Astrocyte (in vitro differentiated cells and primary cell): ENCODE measurements around the gene PIP4K2C. TPM values are rescaled to one million over a fixed set of nuclear protein-coding genes. Genes with fewer than 3 reads are reported as not detected.

Experiments used
- DNase-seq: peaks from one replicate; pipeline ENCODE4 v3.0.0-alpha.2; 2010; ENCODE audit warnings: low read depth
- FAIRE-seq: peaks from 2 replicates; lab custom pipeline; 2011; peaks lifted over from hg19 to GRCh38; lab: Jason Lieb, UNC
- H2AFZ ChIP-seq: 2 replicates; pipeline ENCODE4 v1.6.0; 2012; ENCODE audit warnings: low read depth, low read length, inconsistent platforms
- H3K27ac ChIP-seq: 2 replicates; pipeline ENCODE4 v1.5.1; 2011; ENCODE audit warnings: low read depth, low read length, inconsistent platforms
- H3K27me3 ChIP-seq: 2 replicates; pipeline ENCODE4 v1.6.0; 2011; ENCODE audit warnings: low read length, inconsistent platforms; ENCODE audit not compliant: insufficient read depth
- H3K36me3 ChIP-seq: 2 replicates; pipeline ENCODE4 v1.5.1; 2011; ENCODE audit warnings: low read length, inconsistent platforms; ENCODE audit not compliant: insufficient read depth
- H3K4me1 ChIP-seq: 2 replicates; pipeline ENCODE4 v1.5.1; 2011; ENCODE audit warnings: low read length, inconsistent platforms; ENCODE audit not compliant: insufficient read depth
- H3K4me2 ChIP-seq: 2 replicates; pipeline ENCODE4 v1.6.0; 2012; ENCODE audit warnings: low read length, inconsistent platforms
- H3K4me3 ChIP-seq: 2 replicates; pipeline ENCODE4 v1.5.1; 2011; ENCODE audit warnings: low read depth, mild to moderate bottlenecking, low read length, inconsistent platforms; ENCODE audit not compliant: insufficient read depth
- H3K79me2 ChIP-seq: 2 replicates; pipeline ENCODE4 v1.6.0; 2012; ENCODE audit warnings: mild to moderate bottlenecking, low read length, inconsistent platforms; ENCODE audit not compliant: insufficient read depth
- H3K9ac ChIP-seq: 2 replicates; pipeline ENCODE4 v1.6.0; 2012; ENCODE audit warnings: mild to moderate bottlenecking, low read length, inconsistent platforms
- H3K9me3 ChIP-seq: 2 replicates; pipeline ENCODE4 v1.5.1; 2012; ENCODE audit warnings: low read depth, mild to moderate bottlenecking, low read length, inconsistent platforms; ENCODE audit not compliant: insufficient read depth
- H4K20me1 ChIP-seq: 2 replicates; pipeline ENCODE4 v1.6.0; 2012; ENCODE audit warnings: low read length, inconsistent platforms; ENCODE audit not compliant: insufficient read depth
- H3K27ac Mint-ChIP-seq: one replicate; pipeline ENCODE4 v1.8.0; 2021; ENCODE audit warnings: mild to moderate bottlenecking, mixed read lengths; ENCODE audit not compliant: unreplicated experiment
- H3K27me3 Mint-ChIP-seq: one replicate; pipeline ENCODE4 v1.8.0; 2021; ENCODE audit warnings: low read depth, mixed read lengths; ENCODE audit not compliant: unreplicated experiment
- H3K36me3 Mint-ChIP-seq: one replicate; pipeline ENCODE4 v1.8.0; 2021; ENCODE audit warnings: low read depth, mixed read lengths; ENCODE audit not compliant: unreplicated experiment
- H3K4me1 Mint-ChIP-seq: one replicate; pipeline ENCODE4 v1.8.0; 2021; ENCODE audit warnings: low read depth, mixed read lengths; ENCODE audit not compliant: unreplicated experiment
- H3K4me3 Mint-ChIP-seq: one replicate; pipeline ENCODE4 v1.8.0; 2021; ENCODE audit warnings: mild to moderate bottlenecking, moderate library complexity, mixed read lengths; ENCODE audit not compliant: unreplicated experiment
- H3K9me3 Mint-ChIP-seq: one replicate; pipeline ENCODE4 v1.8.0; 2021; ENCODE audit warnings: mild to moderate bottlenecking, mixed read lengths; ENCODE audit not compliant: unreplicated experiment
- CTCF ChIP-seq: IDR thresholded peaks from 2 replicates; pipeline ENCODE4 v1.5.1; 2011; ENCODE audit warnings: low read depth, mild to moderate bottlenecking, inconsistent platforms, low read length, moderate library complexity; ENCODE audit not compliant: insufficient read depth
- EZH2 ChIP-seq: IDR thresholded peaks from 2 replicates; pipeline ENCODE4 v1.6.1; 2012; ENCODE audit warnings: mild to moderate bottlenecking, low read length, inconsistent platforms; ENCODE audit not compliant: insufficient read depth
- total RNA-seq: library from RNA; stranded (reverse); gene quantifications from 2 replicates; pipeline ENCODE4 v1.2.1, GENCODE V29; 2021

PIP4K2C gene
- total RNA-seq, 1 donor from 2014 or later, result 43.3 TPM

GRCh38 chr12:57620245-57620935 lies 29.4 kb downstream of the PIP4K2C start:
- no peak overlapping the region for H3K27ac Mint-ChIP-seq
- H3K4me2 ChIP-seq, result peak overlapping the region; percentile 91
- H3K4me3 Mint-ChIP-seq, result no peak overlapping the region
- FAIRE-seq (no peak), DNase-seq (no peak)
- no peak overlapping the region for H3K27ac ChIP-seq
- H3K9ac ChIP-seq, result no peak overlapping the region
- peaks cover 92% of the 10 kb centered on the region for H3K27me3 Mint-ChIP-seq
- H3K4me3 ChIP-seq, result no peak overlapping the region
- no peaks in the 10 kb centered on the region for H3K9me3 ChIP-seq
- TF ChIP-seq EZH2 (no peak), CTCF (no peak)
- H3K27me3 ChIP-seq, result peaks cover 59% of the 10 kb centered on the region
- no peaks in the 10 kb centered on the region for H3K36me3 ChIP-seq
- peaks cover 8% of the 10 kb centered on the region for H3K4me1 Mint-ChIP-seq
- no peaks in the 10 kb centered on the region for H3K79me2 ChIP-seq
- H2AFZ ChIP-seq, result peak overlapping the region; percentile 40
- peaks cover 44% of the 10 kb centered on the region for H3K36me3 Mint-ChIP-seq
- H3K9me3 Mint-ChIP-seq, result peaks cover 5% of the 10 kb centered on the region
- peaks cover 9% of the 10 kb centered on the region for H3K4me1 ChIP-seq
- H4K20me1 ChIP-seq, result peaks cover 24% of the 10 kb centered on the region

GRCh38 chr12:57620936-57621496 lies 30.0 kb downstream of the PIP4K2C start:
- no peak for DNase-seq
- Histone ChIP-seq H3K79me2 (no peaks in the 10 kb centered on the region), H4K20me1 (peaks cover 24% of the 10 kb centered on the region), H3K4me1 (peaks cover 9% of the 10 kb centered on the region), H3K27ac (no peak overlapping the region), H3K9me3 (no peaks in the 10 kb centered on the region), H3K4me3 (peak overlapping the region; percentile 36), H3K4me2 (peak overlapping the region; percentile 91), H2AFZ (peak overlapping the region; percentile 40), H3K36me3 (no peaks in the 10 kb centered on the region), H3K9ac (peak overlapping the region; percentile 26), H3K27me3 (peaks cover 65% of the 10 kb centered on the region)
- Mint-ChIP-seq H3K9me3 (peaks cover 9% of the 10 kb centered on the region), H3K4me3 (peak overlapping the region; percentile 69), H3K4me1 (peaks cover 8% of the 10 kb centered on the region), H3K36me3 (peaks cover 43% of the 10 kb centered on the region), H3K27ac (no peak overlapping the region), H3K27me3 (peaks cover 93% of the 10 kb centered on the region)
- no peak for TF ChIP-seq CTCF
- TF ChIP-seq EZH2, result peak; percentile 89
- no peak for FAIRE-seq
